ENCODE measurements around the gene TUBA4A. TPM values are rescaled to one million over a fixed set of nuclear protein-coding genes. Genes with fewer than 3 reads are reported as not detected.

TUBA4A gene
- total and polyA plus RNA-seq, 10 of the 15 experiments (the other 5 are each of a cell fraction or from before 2014, with no cell fraction given), result 58.2 to 325 (median 134) TPM

- no peak for TF ChIP-seq CEBPB (IDR thresholded peaks at IDR 0.05; ENCODE audit: borderline replicate concordance in 1 of 2, low read depth in 2 of 2, low read length in 2 of 2)
- TF ChIP-seq, protein P1, sequence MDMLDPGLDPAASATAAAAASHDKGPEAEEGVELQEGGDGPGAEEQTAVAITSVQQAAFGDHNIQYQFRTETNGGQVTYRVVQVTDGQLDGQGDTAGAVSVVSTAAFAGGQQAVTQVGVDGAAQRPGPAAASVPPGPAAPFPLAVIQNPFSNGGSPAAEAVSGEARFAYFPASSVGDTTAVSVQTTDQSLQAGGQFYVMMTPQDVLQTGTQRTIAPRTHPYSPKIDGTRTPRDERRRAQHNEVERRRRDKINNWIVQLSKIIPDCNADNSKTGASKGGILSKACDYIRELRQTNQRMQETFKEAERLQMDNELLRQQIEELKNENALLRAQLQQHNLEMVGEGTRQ (IDR thresholded peaks at IDR 0.05; ENCODE audit: borderline replicate concordance, low read depth, low read length), result no peak
- TF ChIP-seq, protein P2, sequence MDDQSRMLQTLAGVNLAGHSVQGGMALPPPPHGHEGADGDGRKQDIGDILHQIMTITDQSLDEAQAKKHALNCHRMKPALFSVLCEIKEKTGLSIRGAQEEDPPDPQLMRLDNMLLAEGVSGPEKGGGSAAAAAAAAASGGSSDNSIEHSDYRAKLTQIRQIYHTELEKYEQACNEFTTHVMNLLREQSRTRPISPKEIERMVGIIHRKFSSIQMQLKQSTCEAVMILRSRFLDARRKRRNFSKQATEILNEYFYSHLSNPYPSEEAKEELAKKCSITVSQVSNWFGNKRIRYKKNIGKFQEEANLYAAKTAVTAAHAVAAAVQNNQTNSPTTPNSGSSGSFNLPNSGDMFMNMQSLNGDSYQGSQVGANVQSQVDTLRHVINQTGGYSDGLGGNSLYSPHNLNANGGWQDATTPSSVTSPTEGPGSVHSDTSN (IDR thresholded peaks at IDR 0.05; ENCODE audit: insufficient replicate concordance, low read depth, low read length), result no peak
- TF ChIP-seq SMC3 (IDR thresholded peaks at IDR 0.05; ENCODE audit: borderline replicate concordance, low read length), result no peak
- peak; percentile 70 for TF ChIP-seq GATAD2B (conservative IDR thresholded peaks at IDR 0.05; ENCODE audit: low read depth)
- TF ChIP-seq NR2F1 (conservative IDR thresholded peaks at IDR 0.05), result no peak; the same call in none of the 2 replicates
- TF ChIP-seq PAX5 (IDR thresholded peaks at IDR 0.05; ENCODE audit: borderline replicate concordance, low read depth, low read length), result peak; percentile 78; the same call in 1 of the 2 replicates
- TF ChIP-seq ZNF687 (IDR thresholded peaks at IDR 0.05), result peak; percentile 87
- no peak for TF ChIP-seq SPI1 (IDR thresholded peaks at IDR 0.05; ENCODE audit: borderline replicate concordance, insufficient read depth, low read depth, low read length)
- TF ChIP-seq YBX1 (IDR thresholded peaks at IDR 0.05), result no peak
- no peak for TF ChIP-seq SUZ12 (IDR thresholded peaks at IDR 0.05; ENCODE audit: unreplicated experiment)
- peak; percentile 75 for TF ChIP-seq ZNF217 (IDR thresholded peaks at IDR 0.05)
- TF ChIP-seq SIN3A (IDR thresholded peaks at IDR 0.05; ENCODE audit: low read depth, low read length), result peak; percentile 74
- no peak for TF ChIP-seq SUPT20H (IDR thresholded peaks at IDR 0.05; ENCODE audit: borderline replicate concordance, control insufficient read depth, low read depth, low read length)
- TF ChIP-seq NR2C2 (IDR thresholded peaks at IDR 0.05; ENCODE audit: borderline replicate concordance, control insufficient read depth, insufficient read length, low read depth), result no peak
- peak; percentile 72 to 83; a peak in 3 of 4 replicates for TF ChIP-seq EP300 (IDR thresholded peaks at IDR 0.05; ENCODE audit: borderline replicate concordance in 1 of 2, control insufficient read depth in 1 of 2, low read depth in 2 of 2, low read length in 2 of 2)
- TF ChIP-seq, protein P3, sequence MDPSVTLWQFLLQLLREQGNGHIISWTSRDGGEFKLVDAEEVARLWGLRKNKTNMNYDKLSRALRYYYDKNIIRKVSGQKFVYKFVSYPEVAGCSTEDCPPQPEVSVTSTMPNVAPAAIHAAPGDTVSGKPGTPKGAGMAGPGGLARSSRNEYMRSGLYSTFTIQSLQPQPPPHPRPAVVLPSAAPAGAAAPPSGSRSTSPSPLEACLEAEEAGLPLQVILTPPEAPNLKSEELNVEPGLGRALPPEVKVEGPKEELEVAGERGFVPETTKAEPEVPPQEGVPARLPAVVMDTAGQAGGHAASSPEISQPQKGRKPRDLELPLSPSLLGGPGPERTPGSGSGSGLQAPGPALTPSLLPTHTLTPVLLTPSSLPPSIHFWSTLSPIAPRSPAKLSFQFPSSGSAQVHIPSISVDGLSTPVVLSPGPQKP (IDR thresholded peaks at IDR 0.05; ENCODE audit: low read depth, low read length), result 0 out of 2 replicates have a peak, but pooled peaks have one; percentile 37
- peak; percentile 74; the same call in 1 of the 2 replicates for TF ChIP-seq POLR2AphosphoS5 (IDR thresholded peaks at IDR 0.05; ENCODE audit: low read length)
- TF ChIP-seq E2F4 (IDR thresholded peaks at IDR 0.05; ENCODE audit: low read depth, low read length), result no peak
- no peak for TF ChIP-seq EGR1 (IDR thresholded peaks at IDR 0.05; ENCODE audit: borderline replicate concordance in 1 of 2, low read depth in 2 of 2, low read length in 2 of 2)
- peak; percentile 91 for TF ChIP-seq POLR2A (IDR thresholded peaks at IDR 0.05; ENCODE audit: low read depth, low read length)
Measured at GRCh38 chr2:219279151-219279915, 25.6 kb upstream of the TUBA4A start, which contains the start of gene DNAJB2 (continued).

Measured in GM12878 (cell line).